Measurements from ENCODE around the gene MUC22.

Gene MUC22

DNA sequence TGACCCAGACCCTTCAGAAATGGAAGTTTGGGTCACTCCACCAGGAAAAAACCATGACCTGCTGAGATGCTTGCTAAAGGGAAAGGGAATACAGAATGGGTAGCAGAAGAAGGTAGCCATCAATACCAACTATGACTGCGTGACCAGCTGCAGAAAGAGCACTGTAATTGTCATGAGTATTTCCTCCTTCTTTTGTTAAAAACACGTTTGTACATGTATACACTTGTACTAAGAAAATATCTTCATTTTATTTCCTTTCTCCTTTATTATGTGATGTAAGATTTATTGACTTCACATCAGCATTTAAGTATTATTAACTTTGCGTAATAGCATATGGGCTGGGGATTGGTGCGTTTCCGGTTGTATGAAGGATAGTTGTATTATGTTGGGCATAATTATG is 39.3 kb upstream of the MUC22 start:
- TF ChIP-seq, protein P1, sequence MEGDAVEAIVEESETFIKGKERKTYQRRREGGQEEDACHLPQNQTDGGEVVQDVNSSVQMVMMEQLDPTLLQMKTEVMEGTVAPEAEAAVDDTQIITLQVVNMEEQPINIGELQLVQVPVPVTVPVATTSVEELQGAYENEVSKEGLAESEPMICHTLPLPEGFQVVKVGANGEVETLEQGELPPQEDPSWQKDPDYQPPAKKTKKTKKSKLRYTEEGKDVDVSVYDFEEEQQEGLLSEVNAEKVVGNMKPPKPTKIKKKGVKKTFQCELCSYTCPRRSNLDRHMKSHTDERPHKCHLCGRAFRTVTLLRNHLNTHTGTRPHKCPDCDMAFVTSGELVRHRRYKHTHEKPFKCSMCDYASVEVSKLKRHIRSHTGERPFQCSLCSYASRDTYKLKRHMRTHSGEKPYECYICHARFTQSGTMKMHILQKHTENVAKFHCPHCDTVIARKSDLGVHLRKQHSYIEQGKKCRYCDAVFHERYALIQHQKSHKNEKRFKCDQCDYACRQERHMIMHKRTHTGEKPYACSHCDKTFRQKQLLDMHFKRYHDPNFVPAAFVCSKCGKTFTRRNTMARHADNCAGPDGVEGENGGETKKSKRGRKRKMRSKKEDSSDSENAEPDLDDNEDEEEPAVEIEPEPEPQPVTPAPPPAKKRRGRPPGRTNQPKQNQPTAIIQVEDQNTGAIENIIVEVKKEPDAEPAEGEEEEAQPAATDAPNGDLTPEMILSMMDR (IDR thresholded peaks at IDR 0.05; ENCODE audit: insufficient read depth, missing control alignments) = no peak
- FAIRE-seq (no peak), DNase-seq (ENCODE audit: insufficient read length, low spot score) (no peak)

DNA sequence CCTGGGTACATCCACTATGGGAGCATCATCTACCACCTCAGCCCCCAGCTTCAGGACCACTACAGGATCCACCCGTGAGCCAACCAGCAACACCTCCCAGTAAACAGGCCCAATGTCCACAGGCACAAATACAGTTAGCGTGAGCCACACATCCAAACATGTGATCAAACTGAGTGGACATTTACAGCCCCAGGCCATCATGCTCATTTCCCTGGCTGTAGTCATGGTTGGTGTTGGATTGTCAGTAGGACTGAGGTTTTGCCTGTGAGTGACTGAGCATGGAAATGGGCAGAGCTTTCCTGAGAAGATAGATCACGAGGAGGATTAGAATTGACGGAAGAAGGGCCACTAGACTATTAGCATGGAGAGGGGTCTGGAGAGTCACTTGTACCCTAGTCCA is 37.5 kb upstream of the MUC22 start:
- DNase-seq (ENCODE audit: insufficient read length, low spot score) (no peak), FAIRE-seq (no peak)
- TF ChIP-seq, protein P1 (IDR thresholded peaks at IDR 0.05; ENCODE audit: insufficient read depth, missing control alignments) = no peak

DNA sequence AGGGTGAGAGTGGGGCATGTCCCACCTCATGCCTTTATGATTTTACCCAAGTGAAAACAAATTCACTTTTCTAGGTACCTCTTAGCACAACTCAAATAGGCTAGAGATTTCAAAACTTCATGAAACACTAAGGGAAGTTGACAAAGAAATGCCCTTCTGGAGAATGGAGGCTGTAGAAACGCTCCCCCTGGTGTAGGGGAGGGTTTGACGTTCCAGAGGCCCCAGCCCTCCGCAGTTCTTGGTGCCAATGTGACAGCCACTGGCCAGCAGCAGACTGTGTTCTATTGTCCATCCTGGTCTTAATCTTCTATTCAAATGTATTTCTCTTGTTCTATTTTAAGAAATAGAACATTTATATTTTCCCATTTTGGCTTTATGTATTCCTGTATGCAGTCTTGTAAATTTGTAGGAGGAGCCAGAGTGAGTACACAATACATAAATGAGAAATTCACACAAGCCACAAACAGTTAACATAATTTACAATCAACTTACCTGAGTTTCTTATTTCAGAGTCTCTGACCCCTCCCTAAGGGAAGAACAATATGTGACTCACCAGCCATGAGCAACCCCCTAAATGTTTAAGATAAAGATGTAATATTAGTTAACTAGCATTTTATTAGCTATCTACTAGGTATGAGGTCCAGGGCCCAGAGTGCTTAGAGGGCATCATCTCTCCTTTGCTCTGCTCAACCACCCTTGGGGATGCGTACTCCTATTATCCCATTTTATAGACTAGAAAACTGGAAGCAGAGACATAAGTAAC is 35.6 kb upstream of the MUC22 start:
- TF ChIP-seq, protein P1 (IDR thresholded peaks at IDR 0.05; ENCODE audit: insufficient read depth, missing control alignments) = no peak
- FAIRE-seq = no peak
- no peak for DNase-seq (ENCODE audit: insufficient read length, low spot score)

DNA sequence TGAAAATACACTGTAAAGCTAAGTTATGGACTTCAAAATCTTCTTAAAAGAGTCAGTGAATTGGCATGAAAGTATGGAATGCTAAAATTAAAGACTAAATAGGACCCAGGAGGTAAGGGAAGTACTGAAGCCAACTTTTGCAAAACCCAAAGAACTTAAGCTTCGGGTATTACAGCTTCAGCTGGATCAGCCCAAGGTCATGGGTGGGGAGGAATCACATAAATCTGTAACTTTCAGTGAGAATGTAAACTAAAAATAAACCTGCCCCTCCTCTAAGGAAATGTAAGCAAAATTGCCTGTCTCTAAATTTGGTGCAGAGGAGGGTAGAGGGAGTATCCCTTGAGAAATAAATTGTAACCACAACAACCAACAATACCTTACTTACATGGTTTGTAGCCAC is 31.1 kb upstream of the MUC22 start:
- TF ChIP-seq, protein P1 (IDR thresholded peaks at IDR 0.05; ENCODE audit: insufficient read depth, missing control alignments) = no peak
- DNase-seq (ENCODE audit: insufficient read length, low spot score) = no peak
- no peak for FAIRE-seq

DNA sequence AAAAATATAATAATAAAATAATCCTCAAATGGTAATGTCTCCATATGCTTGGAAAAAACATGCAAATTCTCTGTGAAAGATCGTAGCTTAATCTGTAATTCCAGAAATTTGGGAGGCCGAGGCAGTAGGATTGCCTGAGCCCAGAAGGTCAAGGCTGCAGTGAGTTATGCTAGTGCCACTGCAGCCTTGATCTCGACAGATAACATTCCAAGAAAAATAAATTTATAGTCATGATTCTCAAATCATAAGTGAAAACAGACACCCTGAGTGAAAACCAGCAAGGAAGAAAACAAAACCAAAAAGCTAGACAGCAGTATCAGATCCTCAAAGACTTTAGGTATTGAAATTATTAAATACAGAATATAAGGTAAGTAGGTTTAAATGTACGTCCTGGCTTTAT is 30.6 kb upstream of the MUC22 start:
- no peak for DNase-seq (ENCODE audit: insufficient read length, low spot score)
- TF ChIP-seq, protein P1 (IDR thresholded peaks at IDR 0.05; ENCODE audit: insufficient read depth, missing control alignments) = no peak
- FAIRE-seq = no peak

DNA sequence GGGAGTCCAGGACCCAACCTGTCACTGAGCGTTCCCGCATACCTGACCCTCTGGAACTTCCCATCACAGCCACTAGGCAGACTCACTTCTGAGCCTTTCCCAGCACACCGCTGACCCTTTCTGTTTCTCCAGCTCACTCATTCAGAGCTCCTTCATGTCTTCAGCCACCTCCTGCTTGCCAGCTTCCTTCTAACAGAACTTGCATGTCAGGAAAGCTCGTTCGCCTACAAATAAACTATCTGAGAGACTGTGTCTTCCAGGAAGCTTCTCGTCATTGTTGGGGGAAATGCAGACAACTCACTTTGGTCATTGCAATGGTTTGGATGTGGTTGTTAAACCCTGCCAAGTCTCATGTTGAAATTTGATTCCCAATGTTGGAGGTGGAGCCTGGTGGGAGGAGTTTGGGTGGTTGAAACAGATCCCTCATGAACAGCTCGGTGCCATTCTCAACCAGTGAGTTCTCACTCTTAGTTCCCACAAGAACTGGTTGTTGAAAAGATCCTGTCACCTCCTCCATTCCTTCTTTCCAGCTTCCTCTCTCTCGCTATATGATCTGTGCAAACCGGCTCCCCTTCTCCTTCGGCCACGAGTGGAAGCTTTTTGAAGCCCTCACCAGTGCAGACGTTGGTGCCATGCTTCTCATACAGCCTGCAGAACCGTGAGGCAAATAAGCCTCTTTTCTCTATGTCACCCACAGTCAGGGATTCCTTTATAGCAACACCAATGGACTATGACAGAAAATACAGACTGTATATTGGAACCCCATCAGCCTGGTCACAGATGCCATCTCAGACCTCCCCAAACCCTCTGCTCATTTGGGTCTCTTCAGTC is 28.1 kb upstream of the MUC22 start:
- no peak for FAIRE-seq
- TF ChIP-seq, protein P1 (IDR thresholded peaks at IDR 0.05; ENCODE audit: insufficient read depth, missing control alignments) = no peak

DNA sequence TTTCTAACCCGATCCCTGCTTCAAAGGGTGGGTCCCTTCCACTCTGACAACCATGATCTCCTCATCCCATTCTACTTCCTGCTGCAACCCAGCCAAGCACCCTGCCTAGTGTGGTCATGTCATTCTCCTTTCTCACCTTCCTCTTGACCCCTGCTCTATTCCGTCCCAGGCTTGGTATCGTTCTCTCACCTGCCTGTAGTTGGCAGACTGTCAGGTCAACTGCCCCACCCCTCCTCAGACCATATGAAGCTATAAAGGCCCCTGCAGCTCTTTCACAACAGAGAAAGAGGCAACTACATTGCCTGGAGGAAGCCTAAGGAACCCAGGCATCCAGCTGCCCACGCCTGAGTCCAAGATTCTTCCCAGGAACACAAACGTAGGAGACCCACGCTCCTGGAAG is 26.8 kb upstream of the MUC22 start, which contains the start of gene MUC21:
Gene MUC21, plus strand, starts transcription at position 280 of the 400 bp plus-strand sequence. CDS start 241 bp downstream, outside the sequence.
- no peak for FAIRE-seq
- TF ChIP-seq, protein P1 (IDR thresholded peaks at IDR 0.05; ENCODE audit: insufficient read depth, missing control alignments) = no peak

More for the DNA sequence above, 28.1 kb upstream of the MUC22 start:
- DNase-seq (ENCODE audit: insufficient read length, low spot score) = no peak

More for the DNA sequence above, 26.8 kb upstream of the MUC22 start, which contains the start of gene MUC21:
- DNase-seq (ENCODE audit: insufficient read length, low spot score) = no peak
